ENCODE measurements around the gene PDGFD.

PDGFD gene

DNA sequence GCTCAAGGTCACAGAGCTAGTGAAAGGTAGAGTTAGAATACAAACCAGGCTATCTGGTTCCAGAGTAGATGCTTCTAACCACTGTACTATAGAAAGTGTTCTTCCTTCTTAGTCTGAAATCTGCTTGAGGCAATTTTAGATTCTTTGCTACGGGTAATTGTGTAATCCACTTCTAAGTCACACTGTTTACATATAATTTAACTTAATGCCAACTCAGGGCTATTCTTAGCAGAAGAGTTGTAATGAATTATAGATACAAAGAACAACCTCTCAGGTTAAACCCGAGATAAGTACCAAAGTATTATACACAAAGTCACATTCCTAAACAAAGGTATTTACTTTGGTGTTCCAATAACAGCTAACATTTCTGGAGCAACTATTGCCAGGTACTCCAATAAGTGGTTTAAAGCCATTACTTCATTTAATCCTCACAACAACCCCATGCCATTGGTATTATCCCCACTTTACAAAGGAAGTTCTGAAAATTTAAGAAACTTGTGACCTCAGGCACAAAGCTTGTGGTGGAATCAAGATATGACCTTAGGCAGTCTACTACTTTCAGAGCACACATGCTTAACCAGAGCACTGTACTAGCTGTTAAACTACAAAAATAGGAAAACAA is 158.6 kb downstream of the PDGFD start:
- DNase-seq (ENCODE audit: low read depth in 4 of 4, low spot score in 1 of 4) = no peak

DNA sequence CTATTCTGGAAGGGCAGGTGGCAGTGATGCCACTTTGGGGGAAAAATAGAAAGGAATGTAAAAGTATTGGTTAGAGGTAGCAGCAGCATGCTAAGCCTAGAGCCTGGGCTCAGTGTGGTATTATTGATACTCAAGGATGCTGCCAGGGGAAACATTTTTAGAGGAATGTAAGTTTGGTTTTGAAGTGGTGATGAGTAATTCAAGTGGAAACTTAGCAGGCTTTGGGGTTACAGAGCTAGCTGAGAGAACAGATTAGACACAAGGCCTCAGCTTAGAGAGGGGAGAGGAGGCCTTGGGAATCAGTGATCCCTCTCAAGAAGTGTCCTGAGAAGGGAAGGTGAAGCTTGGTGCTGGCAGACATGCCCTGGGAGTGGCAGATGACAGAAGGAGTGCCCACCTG is 160.5 kb downstream of the PDGFD start:
- DNase-seq (ENCODE audit: low read depth in 4 of 4, low spot score in 1 of 4) = no peak

GRCh38 chr11:104001561-104002056 is 162.3 kb downstream of the PDGFD start:
- no peak for DNase-seq (ENCODE audit: low read depth in 4 of 4, low spot score in 1 of 4)

DNA sequence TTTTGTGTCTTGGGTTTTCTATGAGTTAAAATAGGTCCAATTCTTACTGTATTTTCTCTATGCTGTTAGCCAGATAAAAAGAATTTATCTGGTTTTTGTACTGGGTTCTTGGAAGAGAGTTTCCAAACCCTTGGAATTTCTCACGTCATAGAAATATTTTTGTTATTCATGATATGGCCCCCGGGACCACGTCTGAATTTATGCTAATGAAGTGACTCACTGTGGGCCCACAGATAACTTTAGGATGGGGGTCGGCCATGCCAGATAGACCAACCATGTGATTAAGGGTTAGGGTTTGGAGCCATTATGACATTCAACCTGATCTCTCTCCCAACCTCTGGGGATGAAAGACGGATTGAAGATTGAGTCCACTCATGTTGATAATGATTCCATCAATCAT is 163.1 kb downstream of the PDGFD start:
- DNase-seq (ENCODE audit: low read depth in 4 of 4, low spot score in 1 of 4) = no peak

DNA sequence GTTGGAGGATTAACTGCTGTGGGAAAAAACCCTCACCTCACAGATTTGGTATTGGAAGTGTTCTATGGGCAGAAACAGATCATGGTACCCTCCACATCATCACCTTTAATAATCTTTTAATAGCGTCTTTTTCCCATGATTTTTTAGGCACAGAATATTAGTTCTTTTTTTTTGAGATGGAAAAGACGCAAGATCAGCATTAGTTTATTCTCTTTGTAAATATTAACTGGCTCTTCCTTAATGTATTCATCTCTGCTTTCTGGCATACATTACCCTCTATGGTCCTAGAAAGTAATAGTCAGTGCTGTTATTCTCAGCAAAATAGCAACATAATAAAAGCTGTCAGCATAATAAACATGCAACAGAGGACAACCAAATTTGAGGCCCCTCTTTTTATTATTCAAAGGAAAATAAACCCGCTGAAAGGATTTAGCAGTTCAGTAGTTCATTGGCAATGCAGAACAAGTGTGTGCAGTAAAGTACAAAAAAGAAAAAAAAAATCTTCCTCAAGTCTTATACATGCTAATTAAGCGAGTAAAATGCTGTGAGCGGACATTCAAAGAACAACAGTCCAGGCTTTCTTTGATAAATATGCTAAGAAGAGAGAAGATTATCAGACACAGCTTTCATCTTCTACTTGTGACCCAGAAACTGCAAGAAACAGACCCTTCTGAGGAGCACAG is 165.0 kb downstream of the PDGFD start:
- no peak for DNase-seq (ENCODE audit: low read depth in 4 of 4, low spot score in 1 of 4)

DNA sequence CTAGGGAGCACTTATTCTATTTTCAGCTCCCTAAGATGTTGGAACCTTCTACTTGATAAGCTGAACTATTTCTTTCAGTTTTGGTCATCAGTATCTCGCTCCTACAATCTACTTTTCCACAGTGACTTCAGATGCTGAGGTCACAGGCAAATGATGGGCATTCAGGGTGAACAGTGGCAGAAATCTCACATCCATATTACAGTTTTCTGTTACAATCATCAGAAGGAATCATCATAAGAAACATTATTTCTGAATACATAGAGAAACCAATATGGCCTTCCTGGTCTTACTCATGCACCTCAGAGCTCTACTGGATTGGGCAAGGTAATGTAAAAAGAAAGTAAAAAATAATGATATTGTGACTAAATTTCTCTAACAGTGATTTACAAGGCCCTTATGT is 166.9 kb downstream of the PDGFD start:
- DNase-seq (ENCODE audit: low read depth in 4 of 4, low spot score in 1 of 4) = no peak

- no peak for DNase-seq (ENCODE audit: low read depth in 4 of 4, low spot score in 1 of 4)
These were observed 168.1 kb downstream of the PDGFD start for GRCh38 chr11:103995896-103996295.

GRCh38 chr11:103994518-103994917 is 169.4 kb downstream of the PDGFD start:
- no peak for DNase-seq (ENCODE audit: low read depth in 4 of 4, low spot score in 1 of 4)

GRCh38 chr11:103994094-103994493 is 169.9 kb downstream of the PDGFD start:
- no peak for DNase-seq (ENCODE audit: low read depth in 4 of 4, low spot score in 1 of 4)

DNA sequence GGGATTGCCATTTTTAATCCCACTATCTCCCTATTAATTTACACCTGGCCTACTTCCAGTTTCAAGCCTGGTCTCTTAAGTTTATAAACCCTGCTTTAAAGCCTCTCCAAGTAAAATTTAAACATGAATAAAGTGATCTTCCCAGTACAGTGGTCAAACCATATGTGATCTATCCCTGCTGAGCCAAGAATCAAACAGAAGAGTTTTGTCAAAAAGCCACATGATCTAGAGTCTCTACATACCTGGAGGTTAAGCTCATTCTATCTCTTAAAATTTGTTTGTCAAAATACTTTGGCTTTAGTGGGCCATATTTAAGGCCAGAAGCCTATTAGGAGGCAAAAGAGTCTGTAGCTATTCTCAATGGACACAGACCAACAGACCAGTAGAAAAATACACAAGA is 170.4 kb downstream of the PDGFD start:
- DNase-seq (ENCODE audit: low read depth in 4 of 4, low spot score in 1 of 4) = no peak

GRCh38 chr11:103988595-103988969 is 175.4 kb downstream of the PDGFD start:
- DNase-seq (ENCODE audit: low read depth in 4 of 4, low spot score in 1 of 4) = no peak

GRCh38 chr11:103987629-103988594 is 176.0 kb downstream of the PDGFD start:
- DNase-seq (ENCODE audit: low read depth in 4 of 4, low spot score in 1 of 4) = no peak

GRCh38 chr11:103985041-103985440 is 178.9 kb downstream of the PDGFD start:
- DNase-seq (ENCODE audit: low read depth in 4 of 4, low spot score in 1 of 4) = no peak

DNA sequence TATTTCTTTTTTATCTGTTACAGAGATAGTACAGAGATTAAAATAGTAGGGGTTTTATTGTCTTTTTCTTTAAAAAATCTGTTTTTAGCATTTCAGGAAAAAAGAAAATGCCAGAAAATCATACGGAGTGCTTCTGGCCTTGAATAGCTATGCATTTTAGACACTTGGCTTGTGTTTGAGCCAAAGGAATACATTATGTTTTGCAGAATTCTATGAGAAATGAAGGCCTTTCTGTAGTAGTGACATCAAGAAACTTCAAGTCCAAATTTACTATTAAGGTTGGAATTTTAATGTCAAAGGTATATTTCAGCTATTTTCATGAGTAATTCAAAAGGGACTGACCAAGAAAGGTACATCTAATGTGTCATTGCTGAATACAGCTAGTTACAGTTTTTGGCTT is 183.8 kb downstream of the PDGFD start:
- no peak for DNase-seq (ENCODE audit: low read depth in 4 of 4, low spot score in 1 of 4)

DNA sequence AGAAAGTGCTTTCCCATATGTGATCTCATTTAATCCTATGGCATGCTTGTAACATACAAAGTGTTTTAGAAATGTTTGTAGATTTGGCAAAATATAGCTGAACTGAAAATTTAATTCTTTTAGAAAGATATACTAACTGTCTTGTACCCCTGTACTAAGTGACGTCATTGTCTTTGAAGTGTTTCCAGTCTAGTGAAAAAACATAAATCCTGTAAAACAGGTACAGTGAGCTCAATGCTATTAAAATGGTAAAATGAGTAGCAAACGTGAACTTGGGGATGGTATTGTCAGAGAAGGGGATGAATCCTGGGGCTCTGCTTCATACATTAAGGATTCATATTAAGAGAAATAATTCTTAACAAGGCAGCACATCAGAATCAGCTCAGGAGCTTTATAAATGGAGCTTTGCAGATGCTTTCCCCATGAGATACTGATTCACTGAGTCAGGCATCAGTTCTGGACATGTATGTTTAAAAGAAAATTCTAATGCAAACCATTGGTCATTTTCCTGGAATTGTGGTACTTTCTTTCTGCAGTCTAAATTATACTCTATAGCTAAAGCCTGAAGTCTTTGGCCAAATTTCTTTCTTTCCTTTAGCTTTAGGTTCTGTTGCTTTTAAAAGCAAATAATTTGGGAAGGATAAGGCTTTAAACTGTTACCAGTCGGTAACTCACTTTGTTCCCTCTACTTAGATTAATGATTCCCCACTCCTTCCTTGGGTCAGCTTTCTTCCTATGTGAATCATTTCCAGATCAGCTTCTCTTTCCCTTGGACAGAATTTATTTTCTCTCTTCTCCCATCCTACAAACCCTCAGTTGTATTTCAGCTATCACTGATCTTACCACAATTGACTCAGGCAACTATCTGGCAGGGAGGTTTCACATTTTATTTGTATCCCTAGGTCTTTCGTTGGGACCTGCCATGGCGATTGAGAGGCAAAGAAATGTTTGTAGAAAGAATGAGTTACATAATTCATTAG is 185.0 kb downstream of the PDGFD start:
- no peak for DNase-seq (ENCODE audit: low read depth in 4 of 4, low spot score in 1 of 4)

DNA sequence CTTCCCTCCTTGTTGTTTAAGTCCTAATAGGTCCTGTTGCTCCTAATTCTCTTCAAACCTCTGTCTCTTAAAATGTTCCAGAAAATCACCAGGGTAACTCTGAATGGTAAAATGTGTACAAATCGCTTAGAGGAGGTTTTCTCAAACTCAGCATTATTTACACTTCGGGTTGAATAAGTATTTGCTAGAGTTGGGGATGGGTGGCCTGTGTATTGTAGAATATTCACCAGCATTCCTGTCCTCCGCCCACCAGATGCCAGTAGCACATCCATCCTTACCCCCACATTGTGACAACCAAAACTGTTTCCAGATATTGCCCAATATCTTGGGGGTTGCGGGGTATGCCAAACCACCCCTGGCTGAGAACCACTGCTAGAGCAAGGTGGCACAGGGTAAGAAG is 191.9 kb downstream of the PDGFD start:
- DNase-seq (ENCODE audit: low read depth in 4 of 4, low spot score in 1 of 4) = no peak

GRCh38 chr11:103970701-103971249 is 193.2 kb downstream of the PDGFD start:
- no peak for DNase-seq (ENCODE audit: low read depth in 4 of 4, low spot score in 1 of 4)

DNA sequence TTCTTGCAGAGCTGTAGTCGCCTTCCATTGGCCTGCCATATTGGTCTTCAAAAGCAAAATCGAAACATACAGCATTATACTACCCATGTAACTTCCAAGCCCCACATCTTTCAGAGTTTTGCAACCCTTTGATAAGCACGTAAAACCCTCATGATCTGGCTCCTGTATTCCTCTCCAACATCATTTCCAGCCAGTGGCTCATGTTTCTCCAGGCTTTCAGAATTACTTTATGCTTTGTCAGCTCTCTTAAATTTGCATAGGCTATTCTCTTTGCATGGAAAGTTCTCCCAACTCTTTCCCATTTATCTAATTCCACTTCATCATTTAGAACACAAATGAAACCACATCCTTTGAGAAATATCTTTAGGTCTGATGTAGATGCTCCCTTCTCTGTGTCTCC is 195.3 kb downstream of the PDGFD start:
- DNase-seq (ENCODE audit: low read depth in 4 of 4, low spot score in 1 of 4) = no peak

DNA sequence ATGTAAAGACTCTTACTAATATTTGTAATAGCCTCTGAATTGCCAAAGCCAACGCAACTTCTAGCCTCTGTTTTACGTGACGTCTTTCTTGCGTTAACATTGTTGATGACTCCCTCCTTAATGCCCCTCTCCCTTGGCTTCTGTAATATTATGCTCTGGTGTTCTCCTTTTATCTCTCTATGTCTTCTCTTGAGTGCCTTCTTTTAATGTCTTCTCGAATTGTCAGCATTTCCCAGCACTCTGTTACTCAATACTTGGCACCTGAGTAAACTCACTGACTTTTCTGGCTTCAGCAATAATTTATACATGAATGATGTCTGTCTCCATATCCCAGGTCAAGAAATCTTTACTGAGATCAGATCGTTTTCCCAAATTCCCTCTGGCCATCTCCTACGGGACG is 196.0 kb downstream of the PDGFD start:
- DNase-seq (ENCODE audit: low read depth in 4 of 4, low spot score in 1 of 4) = no peak

- DNase-seq (ENCODE audit: low read depth in 4 of 4, low spot score in 1 of 4) = no peak
These were observed 199.6 kb downstream of the PDGFD start for GRCh38 chr11:103964390-103964789.
